ENCODE measurements around the gene ICOSLG. TPM values are rescaled to one million over a fixed set of nuclear protein-coding genes. Genes with fewer than 3 reads are reported as not detected.
"Not testable (repeated sequence)": the region's sequence is repeated elsewhere in the genome, so short reads cannot be mapped to it uniquely, and the experiment has no call there.

ICOSLG gene
- total RNA-seq, 1 donor from 2014 or later, result 8.3 TPM

- H3K9me3 Mint-ChIP-seq; intact Hi-C loops (cut with micrococcal nuclease); H3K27me3 Mint-ChIP-seq; H3K27ac Mint-ChIP-seq; H3K4me3 Mint-ChIP-seq; DNase-seq; H3K4me1 Mint-ChIP-seq; H3K36me3 Mint-ChIP-seq (ENCODE audit: low read depth): not testable (repeated sequence)
Observed at GRCh38 chr21:44194888-44195287, 45.9 kb downstream of the ICOSLG start.

GRCh38 chr21:44194451-44194850 is 46.3 kb downstream of the ICOSLG start:
- H3K4me1 Mint-ChIP-seq; H3K4me3 Mint-ChIP-seq; DNase-seq; H3K27me3 Mint-ChIP-seq; intact Hi-C loops (cut with micrococcal nuclease); H3K36me3 Mint-ChIP-seq (ENCODE audit: low read depth); H3K9me3 Mint-ChIP-seq; H3K27ac Mint-ChIP-seq: not testable (repeated sequence)

GRCh38 chr21:44193108-44193507 is 47.6 kb downstream of the ICOSLG start:
- DNase-seq, H3K9me3 Mint-ChIP-seq, H3K4me3 Mint-ChIP-seq: not testable (repeated sequence)

GRCh38 chr21:44190349-44191271 is 50.1 kb downstream of the ICOSLG start:
- H3K36me3 Mint-ChIP-seq (ENCODE audit: low read depth); H3K4me3 Mint-ChIP-seq; H3K27ac Mint-ChIP-seq; H3K9me3 Mint-ChIP-seq; H3K4me1 Mint-ChIP-seq; intact Hi-C loops (cut with micrococcal nuclease); H3K27me3 Mint-ChIP-seq; DNase-seq: not testable (repeated sequence)

More at GRCh38 chr21:44193108-44193507, 47.6 kb downstream of the ICOSLG start:
- intact Hi-C loops (cut with micrococcal nuclease); H3K4me1 Mint-ChIP-seq; H3K27ac Mint-ChIP-seq; H3K36me3 Mint-ChIP-seq (ENCODE audit: low read depth); H3K27me3 Mint-ChIP-seq: not testable (repeated sequence)

DNA sequence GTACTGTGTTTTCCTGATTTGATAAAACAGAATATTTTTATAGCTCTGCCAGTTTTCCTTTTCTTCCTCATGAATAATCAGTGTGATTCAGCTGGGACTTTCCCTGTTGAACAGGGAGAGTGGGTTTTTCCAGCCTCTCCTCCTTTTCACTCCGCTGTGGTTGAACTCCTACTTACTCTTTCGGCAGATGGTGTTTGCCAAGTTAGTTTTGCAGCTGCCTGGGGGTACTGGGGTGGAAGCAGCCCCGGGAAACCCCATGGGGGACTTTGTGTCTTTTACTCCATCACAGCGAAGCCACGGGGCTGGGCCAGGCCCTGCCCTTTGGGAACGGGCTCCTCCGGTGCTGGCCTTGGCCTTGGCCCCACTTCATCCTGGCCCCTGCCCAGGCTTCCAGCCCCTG is 55.9 kb downstream of the ICOSLG start:
- H3K27me3 Mint-ChIP-seq; H3K36me3 Mint-ChIP-seq (ENCODE audit: low read depth); H3K27ac Mint-ChIP-seq; H3K4me3 Mint-ChIP-seq; H3K4me1 Mint-ChIP-seq; intact Hi-C loops (cut with micrococcal nuclease); H3K9me3 Mint-ChIP-seq; DNase-seq: not testable (repeated sequence)

GRCh38 chr21:44182202-44182601 is 58.5 kb downstream of the ICOSLG start:
- H3K9me3 Mint-ChIP-seq; H3K4me3 Mint-ChIP-seq; H3K36me3 Mint-ChIP-seq (ENCODE audit: low read depth); H3K27ac Mint-ChIP-seq; DNase-seq; H3K27me3 Mint-ChIP-seq; intact Hi-C loops (cut with micrococcal nuclease); H3K4me1 Mint-ChIP-seq: not testable (repeated sequence)

DNA sequence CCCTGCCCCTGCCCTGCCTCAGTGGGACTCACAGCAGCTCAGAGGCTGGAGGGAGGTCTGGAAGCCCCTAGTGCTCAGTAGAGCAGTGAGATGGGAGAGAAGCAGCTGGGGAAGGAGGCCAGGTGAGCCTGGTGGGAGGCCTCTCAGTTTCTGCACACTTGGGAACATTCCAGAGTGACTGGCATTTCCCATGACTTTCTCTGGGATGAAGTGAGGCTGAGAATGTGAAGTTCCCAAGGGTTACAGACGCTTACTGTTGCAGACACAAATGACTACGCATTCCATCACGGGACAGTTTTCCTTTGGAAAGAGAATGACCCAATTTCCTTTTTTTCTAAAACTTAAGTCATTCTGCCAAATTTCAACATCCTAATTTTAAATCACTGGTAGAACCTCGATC is 59.2 kb downstream of the ICOSLG start:
- not testable (repeated sequence) for H3K4me1 Mint-ChIP-seq

DNA sequence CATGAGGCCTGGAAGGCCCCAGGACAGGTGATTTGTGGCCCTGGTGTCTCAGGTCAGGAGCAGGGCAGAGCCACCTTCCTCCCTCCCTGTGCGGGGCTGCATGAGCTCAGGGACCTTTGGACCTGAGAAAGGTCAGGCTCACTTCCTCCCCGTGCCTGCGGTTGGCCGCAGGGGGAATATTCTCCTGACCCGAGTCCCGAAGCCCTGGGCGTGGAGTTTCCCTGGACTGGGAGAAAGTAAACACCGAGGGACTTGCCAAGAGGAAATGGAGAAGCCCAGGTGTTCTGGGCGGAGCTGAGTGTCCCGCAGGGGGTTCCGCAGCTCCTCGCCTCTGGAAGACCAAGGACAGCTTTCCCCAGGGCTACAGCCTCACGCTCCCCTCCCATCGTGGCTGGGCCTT is 64.6 kb downstream of the ICOSLG start:
- H3K4me3 Mint-ChIP-seq; DNase-seq; H3K27me3 Mint-ChIP-seq; H3K36me3 Mint-ChIP-seq (ENCODE audit: low read depth); H3K9me3 Mint-ChIP-seq; intact Hi-C loops (cut with micrococcal nuclease); H3K4me1 Mint-ChIP-seq; H3K27ac Mint-ChIP-seq: not testable (repeated sequence)

More for the DNA sequence above, 59.2 kb downstream of the ICOSLG start:
- H3K36me3 Mint-ChIP-seq (ENCODE audit: low read depth); intact Hi-C loops (cut with micrococcal nuclease); DNase-seq; H3K27me3 Mint-ChIP-seq; H3K9me3 Mint-ChIP-seq; H3K4me3 Mint-ChIP-seq; H3K27ac Mint-ChIP-seq: not testable (repeated sequence)

GRCh38 chr21:44175189-44175588 is 65.6 kb downstream of the ICOSLG start:
- DNase-seq; intact Hi-C loops (cut with micrococcal nuclease); H3K36me3 Mint-ChIP-seq (ENCODE audit: low read depth); H3K27me3 Mint-ChIP-seq; H3K4me1 Mint-ChIP-seq; H3K4me3 Mint-ChIP-seq; H3K9me3 Mint-ChIP-seq; H3K27ac Mint-ChIP-seq: not testable (repeated sequence)

Other genes with a start within 250 kb of the ICOSLG start
- gene TRAPPC10, start 228.6 kb downstream of the ICOSLG start, total RNA-seq, result 69.6 and 75.0 TPM in 2 replicates
- gene PWP2, start 133.5 kb downstream of the ICOSLG start, total RNA-seq, result 10.0 and 16.5 TPM in 2 replicates
- 13.1 and 15.0 TPM in 2 replicates for gene GATD3, start 107.3 kb downstream of the ICOSLG start, total RNA-seq
- not detected in 2 replicates for gene DNMT3L, start 21.0 kb upstream of the ICOSLG start, total RNA-seq
- gene AIRE, start 44.9 kb upstream of the ICOSLG start, total RNA-seq, result 0.05 TPM in 1 of 2 replicates, not detected in the other
- gene PFKL, start 59.1 kb upstream of the ICOSLG start, total RNA-seq, result 157 and 162 TPM in 2 replicates
- gene CFAP410, start 98.4 kb upstream of the ICOSLG start, total RNA-seq, result 15.1 and 18.5 TPM in 2 replicates
- 9.1 and 9.8 TPM in 2 replicates for gene TRPM2, start 112.7 kb upstream of the ICOSLG start, total RNA-seq
- gene LRRC3, start 214.6 kb upstream of the ICOSLG start, total RNA-seq, result 2.3 and 2.4 TPM in 2 replicates